ENCODE data around the gene INSR.

Gene INSR

DNA sequence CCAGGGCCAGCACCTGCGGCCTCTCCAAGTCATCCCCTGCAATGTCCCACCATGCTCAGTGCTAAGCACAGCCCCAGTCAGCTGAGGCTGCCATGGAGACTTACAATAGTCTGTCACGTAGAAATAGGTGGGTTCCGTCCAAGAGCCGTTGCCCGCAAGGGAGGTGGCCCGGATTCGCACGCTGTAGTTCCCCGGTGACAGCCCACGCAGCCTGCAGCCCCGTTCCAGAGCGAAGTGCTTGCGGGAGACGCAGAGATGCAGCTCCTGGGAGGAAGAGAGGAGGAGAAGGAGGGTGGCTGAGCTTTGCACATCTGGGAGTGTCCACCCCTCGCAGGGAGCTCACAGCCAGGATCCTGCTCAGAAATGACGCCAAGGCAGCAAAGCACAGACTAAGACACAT lies 162.2 kb downstream of the INSR start:
- no peak for DNase-seq

GRCh38 chr19:7130043-7130442 lies 164.2 kb downstream of the INSR start:
- no peak for DNase-seq

- no peak for DNase-seq
Observed at GRCh38 chr19:7126132-7126531, 168.1 kb downstream of the INSR start.

GRCh38 chr19:7125221-7125620 lies 169.0 kb downstream of the INSR start:
- no peak for DNase-seq

GRCh38 chr19:7124782-7125181 lies 169.4 kb downstream of the INSR start:
- DNase-seq, result no peak

- no peak for DNase-seq
Observed at GRCh38 chr19:7122701-7123100, 171.5 kb downstream of the INSR start.

DNA sequence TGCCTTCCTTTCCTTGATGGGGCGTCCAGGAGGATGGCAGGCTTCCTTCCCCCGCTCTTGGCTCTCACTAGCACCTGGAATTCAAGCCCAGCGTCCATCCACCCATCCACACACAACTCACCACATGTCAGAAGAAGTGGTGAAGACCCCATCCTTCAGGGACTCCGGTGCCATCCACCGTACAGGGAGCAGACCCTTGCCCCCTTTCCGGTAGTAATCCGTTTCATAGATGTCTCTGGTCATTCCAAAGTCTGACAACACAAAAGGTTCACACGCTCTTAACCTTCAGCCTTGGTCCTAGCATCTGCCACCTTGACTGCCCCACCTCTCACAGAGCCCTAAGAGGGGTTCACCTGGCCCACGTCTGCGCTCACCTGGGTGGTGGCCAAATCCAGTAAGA lies 173.7 kb downstream of the INSR start:
- DNase-seq, result no peak

GRCh38 chr19:7119582-7119981 lies 174.6 kb downstream of the INSR start:
- DNase-seq, result no peak

- no peak for DNase-seq
Observed at GRCh38 chr19:7117248-7117647, 177.0 kb downstream of the INSR start.

DNA sequence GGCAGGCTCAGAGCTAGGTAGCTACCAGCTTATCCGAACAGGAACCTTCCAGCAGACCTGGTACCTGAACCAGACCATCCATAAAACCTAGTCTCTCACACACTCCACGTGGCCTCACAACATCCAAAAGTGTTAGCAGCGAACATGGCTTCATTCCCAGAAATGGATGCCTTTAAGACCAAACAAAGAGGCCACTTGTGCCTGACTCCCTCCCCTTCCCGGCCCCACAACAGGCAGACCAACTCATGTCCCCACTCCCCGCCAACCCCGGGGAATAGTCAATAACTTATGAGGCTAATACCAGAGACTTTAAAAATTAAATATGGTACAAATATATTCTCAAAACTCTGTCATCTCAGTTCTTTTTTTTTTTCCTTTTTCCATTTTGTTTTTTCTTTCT lies 178.5 kb downstream of the INSR start:
- DNase-seq, result no peak

GRCh38 chr19:7113233-7113632 lies 181.0 kb downstream of the INSR start:
- no peak for DNase-seq

- DNase-seq, result no peak
Observed at GRCh38 chr19:7112675-7113074, 181.5 kb downstream of the INSR start.

DNA sequence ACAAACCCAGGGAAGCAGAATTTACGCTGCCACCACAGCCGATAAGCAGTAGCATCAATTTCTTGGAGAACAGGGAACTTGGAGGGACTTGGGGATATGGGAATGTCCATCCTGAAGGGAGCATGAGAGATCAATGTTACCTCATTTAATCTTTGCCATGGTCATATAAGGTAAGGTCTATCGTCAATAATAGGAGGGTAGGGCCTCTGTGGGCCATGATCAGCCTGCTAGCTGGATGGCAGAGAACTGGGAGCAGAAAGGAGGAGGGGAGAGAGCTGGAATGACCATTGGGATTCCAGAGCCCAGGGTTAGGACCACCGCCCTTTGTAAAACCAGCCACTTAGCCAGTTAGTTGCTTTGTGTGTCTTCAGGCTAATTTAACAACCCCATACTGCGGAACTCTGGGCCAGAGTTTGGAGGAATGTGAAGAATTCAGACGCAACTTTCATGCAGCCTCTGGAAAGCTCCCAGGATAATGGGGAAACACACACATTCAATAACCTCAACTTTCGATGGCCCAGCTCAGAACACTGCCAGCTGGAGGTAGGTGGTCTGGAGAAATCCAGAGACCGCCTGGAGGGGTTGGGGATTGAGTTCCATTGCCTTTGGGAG lies 184.4 kb downstream of the INSR start:
- no peak for DNase-seq

DNA sequence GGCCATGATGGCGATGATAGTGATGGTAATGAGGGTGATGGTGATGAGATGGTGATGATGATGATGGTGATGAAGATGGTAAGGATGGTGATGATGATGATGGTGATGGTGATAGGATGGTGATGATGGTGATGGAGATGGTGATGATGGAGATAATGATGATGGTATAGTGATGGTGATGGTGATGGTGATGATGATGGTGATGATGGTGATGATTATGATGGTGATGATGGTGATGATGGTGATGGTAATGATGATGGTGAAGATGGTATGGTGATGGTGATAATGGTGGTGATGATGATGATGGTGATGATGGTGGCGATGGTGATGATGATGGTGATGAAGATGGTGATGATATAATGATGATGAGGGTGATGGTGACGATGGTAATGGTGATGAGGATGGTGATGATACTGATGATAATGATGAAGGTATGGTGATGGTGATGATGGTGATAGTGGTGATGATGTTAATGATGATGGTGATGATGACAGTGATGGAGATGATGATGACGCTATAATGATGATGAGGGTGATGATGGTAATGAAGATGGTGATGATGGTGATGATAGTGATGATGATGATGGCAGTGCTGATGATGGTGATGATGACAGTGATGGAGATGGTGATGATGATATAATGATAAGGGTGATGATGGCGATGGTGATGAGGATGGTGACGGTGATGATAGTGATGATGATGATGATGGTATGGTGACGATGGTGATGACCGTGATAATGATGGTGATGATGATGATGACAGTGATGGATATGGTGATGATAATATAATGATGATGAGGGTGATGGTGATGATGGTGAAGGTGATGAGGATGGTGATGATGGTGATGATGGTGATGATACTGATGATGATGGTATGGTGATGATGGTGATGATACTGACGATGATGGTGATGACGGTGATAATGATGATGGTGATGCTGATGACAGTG lies 187.2 kb downstream of the INSR start:
- DNase-seq, result no peak

GRCh38 chr19:7104747-7105447 lies 189.3 kb downstream of the INSR start:
- no peak for DNase-seq

DNA sequence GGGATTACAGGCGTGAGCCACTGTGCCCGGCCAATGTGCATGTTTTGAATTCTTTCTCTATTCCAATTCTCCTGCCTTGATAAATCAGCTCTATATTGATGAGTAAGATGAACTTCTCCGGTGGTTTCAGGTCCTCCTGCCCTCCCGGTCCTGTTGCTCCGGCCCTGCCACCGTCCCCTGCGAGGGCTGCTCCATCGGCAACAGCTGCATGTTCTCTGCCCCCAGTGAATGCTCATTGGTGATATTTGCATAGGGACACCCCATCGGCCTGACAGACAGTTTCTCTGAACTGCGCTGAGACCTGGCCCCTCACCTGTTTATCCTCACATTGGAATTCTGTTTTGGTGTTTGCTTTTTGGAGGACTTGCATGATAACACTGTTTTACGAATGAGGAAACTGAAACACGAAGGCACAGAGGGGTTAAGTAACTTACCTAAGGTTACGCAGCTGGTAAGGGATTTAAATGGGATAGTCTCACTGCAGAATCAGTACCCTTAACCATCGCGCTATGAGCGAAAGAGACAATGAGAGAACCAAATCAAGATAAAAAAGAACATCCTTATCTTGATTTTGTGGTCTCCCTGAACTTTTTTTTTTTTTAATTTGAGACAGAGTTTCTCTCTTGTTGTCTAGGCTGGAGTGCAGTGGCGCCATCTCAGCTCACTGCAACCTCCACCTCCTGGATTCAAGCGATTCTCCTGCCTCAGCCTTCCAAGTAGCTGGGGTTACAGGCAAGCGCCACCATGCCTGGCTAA lies 192.5 kb downstream of the INSR start:
- DNase-seq, result no peak

- DNase-seq, result no peak
Observed at GRCh38 chr19:7099597-7099921, 194.7 kb downstream of the INSR start.

DNA sequence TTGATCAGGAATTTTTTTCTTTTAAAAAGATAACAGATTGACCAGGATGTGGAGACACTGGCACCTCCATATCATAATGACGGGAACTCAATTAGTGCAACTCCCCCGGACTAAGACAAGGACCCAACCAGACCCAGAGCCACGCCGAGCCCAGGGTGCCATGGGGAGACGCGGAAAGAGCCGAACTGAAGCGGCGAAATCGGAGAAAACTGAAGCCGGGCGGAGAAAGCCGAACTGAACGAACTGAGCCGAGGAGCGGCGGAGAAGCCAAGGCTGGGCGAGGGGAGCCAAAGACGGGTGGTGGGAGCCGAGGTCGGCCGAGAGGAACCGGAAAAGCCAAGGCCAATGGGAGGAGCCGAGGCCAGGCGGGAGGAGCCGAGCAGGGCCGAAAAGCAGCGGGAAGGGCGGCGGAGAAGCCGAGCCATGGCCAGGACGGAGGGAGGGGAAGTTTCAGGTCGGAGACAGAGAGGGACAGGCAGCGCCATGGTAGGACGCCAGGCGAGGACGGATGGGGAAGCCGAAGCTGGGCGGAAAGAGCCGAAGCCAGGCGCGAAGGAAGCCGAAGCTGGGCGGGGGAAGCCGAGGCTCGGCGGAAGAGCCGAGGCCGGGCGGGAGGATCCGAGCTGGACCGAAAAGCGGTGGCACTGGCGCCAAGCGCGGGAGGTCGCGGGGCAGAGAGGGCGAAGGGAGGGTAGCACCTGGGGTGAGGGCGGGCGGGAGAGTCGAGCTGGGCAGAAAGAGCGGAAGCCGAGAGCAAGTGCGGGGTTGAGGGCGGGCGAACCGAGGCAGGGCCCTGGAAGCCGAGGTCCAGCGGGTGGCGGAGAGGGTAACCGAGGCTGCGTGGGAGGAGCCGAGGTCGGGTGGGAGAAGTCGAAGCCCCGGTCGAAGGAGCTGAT lies 195.3 kb downstream of the INSR start:
- peak; percentile 96 for DNase-seq

DNA sequence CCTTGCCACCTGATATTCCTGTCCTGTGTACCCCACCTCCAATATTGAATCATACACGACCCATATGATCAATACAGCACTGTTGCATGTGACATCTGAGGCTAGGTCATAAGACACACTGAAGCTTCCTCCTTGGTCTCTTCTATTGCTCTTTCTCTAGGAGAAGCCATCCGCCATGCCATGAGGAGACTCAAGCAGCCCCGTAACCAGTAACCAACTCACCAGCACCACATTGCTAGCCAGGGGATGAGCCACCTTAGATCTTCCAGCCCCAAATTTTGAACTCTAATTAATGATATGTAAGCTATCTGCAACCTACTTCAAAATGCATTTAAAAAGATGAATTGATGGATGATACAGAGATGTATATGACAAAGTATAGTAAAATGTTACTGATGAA lies 196.1 kb downstream of the INSR start:
- no peak for DNase-seq

DNA sequence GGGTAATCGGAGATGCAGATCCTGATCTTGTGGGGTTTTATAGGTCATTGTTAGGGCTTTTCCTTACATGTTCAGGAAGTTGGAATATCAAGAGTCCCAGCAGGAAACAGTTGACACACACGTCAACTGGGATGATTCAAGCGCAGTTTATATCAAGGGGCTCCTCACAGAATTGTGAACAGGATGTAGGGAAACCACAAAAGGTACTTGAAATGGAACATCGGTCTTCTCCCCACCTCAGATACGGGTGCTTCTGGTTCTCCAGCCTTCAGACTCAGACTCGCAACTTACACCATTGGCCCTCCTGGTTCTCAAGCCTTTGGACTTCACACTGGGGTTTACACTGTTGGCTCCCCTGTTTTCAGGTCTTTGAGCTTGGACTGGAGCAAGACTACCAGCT lies 205.2 kb downstream of the INSR start:
- no peak for DNase-seq

- no peak for DNase-seq
Observed at GRCh38 chr19:7083076-7083956, 210.9 kb downstream of the INSR start.
